Muscle of back (tissue), 11 donors: ENCODE results near the gene COLEC12. TPM values are rescaled to one million over a fixed set of nuclear protein-coding genes. Genes with fewer than 3 reads are reported as not detected.
A peak's percentile ranks its signal among the peaks of the same experiment; 100 is the strongest.

Experiments
- DNase-seq, 3 donors: peaks; one replicate each; pipeline versions ENCODE4 v3.0.0 to v3.0.0-alpha.2; 2013
- polyA plus RNA-seq, 10 donors: library from polyadenylated mRNA; unstranded; fragments of 120-200 nt; gene quantifications; one replicate each; pipeline ENCODE4 v1.2.1, GENCODE V29; 2013; ENCODE audit not compliant: insufficient read length in 10 of 10

COLEC12 gene
- polyA plus RNA-seq, 10 donors: 42.8 to 82.8 (median 56.7) TPM

- peak in 1 of 3 donors; percentile 80 for DNase-seq
These were observed 136.2 kb downstream of the COLEC12 start for GRCh38 chr18:364256-364826.

GRCh38 chr18:363301-364085 is 137.0 kb downstream of the COLEC12 start:
- peak in 2 of 3 donors; percentile 78 to 86 for DNase-seq

DNA sequence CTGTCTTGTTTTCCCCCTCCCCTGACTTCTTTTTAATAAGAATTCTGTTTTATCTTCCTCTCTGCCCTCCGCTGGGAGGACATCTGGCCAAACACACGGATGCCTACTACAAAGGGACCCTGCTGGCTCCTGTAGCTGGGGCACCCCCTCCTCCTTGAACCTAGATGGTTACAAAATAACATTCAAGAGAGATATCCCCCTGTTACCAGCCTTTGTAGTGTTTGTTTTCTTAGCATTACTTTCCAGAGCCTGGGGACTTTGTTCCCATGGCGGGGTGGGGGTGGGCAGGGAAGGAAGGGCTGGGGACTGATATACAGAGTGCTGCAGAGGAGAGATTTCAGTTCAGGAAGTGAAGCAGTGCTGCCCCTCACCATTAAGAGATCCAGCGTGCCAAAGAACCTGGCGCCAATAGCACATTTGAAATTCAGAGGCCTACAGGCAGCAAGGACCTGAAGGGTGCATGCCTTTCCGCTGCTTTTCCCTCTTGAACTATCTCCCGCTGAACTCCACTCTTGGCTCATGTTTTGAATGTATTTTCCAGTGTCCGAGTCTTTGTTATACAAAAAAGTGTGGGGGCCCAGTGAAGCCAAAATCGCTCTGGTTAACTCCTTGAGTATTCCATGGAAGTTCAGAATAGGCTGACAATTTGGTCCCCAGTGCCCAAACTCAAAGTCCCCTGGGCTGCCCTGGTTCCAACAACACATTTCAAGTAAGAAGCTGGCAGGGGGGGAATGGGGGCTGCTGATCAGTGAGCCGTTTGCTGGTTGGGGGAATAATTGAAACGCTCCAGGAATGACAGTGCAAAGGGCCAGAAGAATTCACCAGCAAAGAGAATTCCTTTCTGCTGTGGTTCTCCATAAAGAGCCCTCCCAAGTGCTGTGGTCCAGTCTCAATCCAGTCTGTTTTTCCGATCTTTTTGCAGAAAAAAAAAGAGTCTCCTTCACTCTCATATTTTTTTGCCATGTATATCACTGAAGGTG is 137.9 kb downstream of the COLEC12 start:
- peak; percentile 60 to 90 (median 78) for DNase-seq

GRCh38 chr18:361941-362310 is 138.6 kb downstream of the COLEC12 start:
- peak; percentile 72 to 98 (median 86) for DNase-seq

DNA sequence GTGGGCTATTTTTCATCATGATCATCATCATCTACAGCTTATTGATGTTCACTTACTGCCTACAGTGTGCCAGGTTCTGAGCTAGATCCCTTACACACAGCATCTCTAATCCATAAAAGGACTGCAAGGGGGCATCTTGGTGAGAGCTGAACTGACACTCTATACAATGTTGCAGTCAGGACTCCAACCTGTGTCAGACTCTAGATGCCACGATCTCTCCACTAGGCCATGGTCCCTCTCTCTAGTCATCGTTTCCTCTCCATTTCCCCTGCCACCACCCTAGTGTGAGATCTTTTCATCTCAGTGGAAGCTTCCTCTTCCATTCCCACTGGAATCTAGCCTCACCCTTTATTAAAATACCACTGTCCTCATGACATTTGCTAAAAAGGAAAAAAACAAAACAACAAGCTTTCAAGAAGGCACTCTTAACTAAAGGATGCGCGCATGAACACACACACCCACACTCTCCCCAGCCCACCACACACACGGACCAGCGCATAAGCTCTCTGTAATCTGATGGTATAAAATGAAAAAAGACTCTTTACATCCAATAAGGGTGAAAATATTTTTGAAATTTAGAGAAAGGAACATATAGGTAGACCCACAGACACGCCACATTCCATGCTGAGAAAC is 139.3 kb downstream of the COLEC12 start:
- DNase-seq: no peak

DNA sequence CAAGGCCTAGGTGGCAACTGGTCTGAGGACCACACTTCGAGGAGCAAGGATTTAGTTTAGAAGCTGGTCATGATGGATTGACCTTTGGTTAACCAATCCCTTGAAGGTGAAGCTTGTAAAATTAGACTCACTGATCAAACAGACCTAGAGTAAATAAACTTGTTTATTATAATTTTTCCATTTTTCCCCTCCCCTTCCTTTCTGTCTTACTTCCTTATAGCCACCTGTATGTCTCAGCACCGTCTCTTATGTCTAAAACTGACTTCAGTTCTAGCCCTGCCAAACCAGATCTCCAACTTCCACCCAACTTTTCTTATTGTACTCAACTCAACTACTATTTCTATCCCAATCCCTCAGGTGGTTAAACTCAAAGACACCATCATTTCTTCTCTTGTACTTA is 139.8 kb downstream of the COLEC12 start:
- no peak for DNase-seq

DNA sequence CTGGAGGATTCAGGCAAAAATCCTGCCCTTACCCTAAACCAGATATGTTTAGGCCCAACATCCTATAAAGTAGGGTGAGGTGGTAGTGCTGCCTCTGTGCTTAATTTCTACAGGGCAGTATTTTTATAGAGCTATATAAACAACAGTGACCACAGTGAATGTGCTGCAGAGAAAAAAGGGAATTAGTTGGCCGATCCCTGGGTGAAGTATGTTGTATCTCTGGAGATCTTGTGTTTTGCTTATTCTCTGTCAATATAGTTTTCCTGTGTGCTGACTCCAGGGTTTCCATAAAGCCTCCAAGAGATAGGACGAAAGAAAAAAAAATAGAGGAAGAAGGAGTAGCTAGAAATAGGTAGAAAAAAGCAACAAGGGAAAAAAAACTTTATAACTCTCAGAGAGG is 143.7 kb downstream of the COLEC12 start:
- no peak for DNase-seq

DNA sequence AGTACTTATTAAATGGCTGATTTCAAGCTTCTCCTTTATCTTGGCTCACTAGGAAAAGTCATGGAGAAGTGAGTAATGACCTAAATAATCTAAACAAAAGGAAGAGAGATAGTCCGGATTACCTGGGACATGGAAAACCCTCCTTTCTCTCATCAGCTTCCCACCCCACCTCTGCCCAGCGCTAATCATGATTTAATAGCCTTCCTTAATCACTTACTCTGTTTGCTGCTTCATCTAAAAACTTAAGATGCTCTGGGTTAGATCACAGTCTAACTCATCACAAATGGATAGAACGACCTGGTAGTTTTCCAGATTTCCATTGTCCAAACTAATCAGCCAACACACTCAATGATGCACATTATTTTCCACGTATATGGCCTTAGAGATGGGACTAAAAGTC is 144.8 kb downstream of the COLEC12 start:
- no peak for DNase-seq

- no peak for DNase-seq
These were observed 146.0 kb downstream of the COLEC12 start for GRCh38 chr18:354471-354870.

DNA sequence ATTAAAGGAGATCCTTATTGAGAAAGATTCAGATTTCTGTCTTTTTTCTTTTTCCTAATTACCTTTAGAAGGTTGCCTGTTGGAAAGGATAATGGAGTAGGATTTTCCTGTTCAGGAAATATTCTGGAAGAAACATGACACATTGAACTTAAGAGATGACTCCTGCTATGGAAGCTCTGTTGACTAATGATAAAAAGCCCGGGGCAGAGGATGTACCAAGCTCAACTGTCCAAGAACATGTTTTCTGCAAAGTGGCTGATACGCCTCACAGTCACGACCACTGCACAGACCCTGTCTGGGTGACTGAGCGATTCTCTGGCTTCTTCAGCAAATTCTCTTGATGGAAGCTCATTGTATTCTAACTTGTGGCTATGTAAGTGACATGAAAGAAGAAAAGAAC is 146.5 kb downstream of the COLEC12 start:
- no peak for DNase-seq

GRCh38 chr18:352438-352837 is 148.1 kb downstream of the COLEC12 start:
- no peak for DNase-seq

DNA sequence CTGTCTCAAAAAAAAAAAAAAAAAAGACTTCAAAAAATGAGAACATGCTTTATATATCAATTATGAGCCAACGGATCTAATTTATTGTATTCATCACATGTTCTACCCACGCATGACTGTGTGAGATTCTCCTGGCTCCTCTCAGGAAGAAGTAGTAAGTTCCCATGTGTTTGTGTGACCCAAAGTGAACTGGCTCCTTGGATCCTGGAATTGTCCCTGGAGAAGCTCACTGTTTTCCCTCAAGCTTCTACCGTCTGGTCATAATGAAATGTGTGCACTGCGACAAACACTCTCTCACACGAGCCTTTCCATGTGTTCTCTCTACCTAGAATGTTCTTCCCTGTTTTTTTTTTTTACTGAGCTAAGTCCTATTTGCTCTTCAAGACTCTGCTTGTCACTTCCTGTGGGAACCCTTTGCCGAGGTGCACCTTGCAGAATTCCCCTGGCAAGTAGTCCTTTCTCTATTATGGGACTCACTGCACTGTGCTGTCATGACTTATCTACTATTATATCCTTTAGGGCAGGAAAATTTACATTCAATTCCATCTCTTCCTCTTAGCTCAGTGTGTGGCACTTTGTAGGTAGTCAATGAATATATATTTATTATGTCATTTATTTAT is 149.4 kb downstream of the COLEC12 start:
- DNase-seq: no peak

- DNase-seq: peak in 1 of 3 donors; percentile 79
These were observed 153.9 kb downstream of the COLEC12 start for GRCh38 chr18:346600-346999.

- DNase-seq: no peak
These were observed 159.4 kb downstream of the COLEC12 start for GRCh38 chr18:341102-341501.

DNA sequence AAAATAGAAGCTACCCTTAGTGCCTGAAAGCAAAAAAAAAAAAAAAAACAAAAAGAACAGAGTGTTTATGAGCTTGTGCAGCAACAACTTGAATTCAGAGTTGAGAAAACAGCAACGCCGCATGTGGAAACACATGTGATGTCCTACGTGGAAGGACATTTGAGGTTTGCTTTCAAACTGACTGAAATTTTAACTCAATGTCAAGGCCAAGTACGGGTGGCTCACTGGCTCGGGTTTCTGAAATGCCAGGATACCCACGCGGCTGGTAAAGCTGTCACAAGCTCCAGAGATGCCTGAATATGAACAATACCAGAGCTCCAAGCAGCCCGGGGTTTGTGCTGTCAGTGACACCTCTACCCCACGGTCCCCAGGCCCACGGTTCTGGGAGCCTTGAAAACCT is 160.5 kb downstream of the COLEC12 start:
- DNase-seq: no peak

DNA sequence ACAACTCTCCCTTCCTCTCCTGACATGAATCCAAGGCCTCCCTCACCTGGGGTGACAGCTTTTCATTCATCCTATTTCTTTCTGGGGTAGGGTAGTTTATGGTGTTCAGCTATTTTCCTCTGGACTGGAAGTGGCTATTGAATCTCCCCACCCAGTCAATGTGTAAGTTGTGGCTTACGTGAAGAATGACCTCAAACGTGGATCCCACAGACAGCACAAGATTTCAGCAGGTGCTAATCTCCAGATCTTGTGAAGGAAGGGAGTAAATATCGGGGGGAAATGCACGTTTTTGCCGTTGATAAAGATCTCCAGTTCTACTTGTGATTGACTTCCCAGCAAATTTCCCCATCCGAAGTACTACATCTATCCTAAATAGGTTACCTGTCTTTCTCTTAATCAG is 161.3 kb downstream of the COLEC12 start:
- no peak for DNase-seq

DNA sequence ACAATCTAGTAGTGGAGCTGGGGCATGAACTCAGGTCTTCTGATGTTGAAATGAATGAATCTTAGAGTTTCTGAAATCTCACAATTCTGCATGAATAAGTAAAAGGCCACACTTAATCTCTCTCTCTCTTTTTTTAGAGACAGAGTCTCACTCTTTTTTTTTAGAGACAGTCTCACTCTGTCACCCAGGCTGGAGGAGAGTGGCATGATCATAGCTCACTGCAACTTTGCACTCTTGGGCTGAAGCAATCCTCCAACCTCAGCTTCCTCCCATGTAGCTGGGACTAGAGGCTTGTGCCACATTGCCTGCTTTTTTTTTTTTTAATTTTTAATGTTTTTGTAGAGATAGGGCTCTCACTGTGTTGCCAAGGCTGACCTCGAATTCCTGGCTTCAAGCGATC is 163.8 kb downstream of the COLEC12 start:
- no peak for DNase-seq

DNA sequence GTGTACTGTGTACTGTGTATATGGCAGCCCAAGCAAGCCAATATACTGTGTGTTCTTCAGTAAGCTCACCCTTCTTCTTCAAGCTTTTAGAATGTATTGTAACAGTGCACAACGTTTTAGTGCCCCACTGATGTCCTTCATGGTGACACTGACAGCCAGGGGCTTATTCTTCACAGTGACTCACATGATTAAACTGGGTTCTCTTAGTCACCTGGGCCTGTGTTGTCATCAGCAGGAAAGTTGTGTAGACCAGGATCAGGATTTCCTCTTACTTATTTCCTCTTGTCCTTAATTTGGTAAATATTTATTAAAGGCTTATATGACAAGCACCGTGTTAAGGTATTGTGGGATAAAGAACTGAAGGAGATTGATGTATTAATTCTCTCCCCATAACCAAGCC is 164.8 kb downstream of the COLEC12 start:
- no peak for DNase-seq

DNA sequence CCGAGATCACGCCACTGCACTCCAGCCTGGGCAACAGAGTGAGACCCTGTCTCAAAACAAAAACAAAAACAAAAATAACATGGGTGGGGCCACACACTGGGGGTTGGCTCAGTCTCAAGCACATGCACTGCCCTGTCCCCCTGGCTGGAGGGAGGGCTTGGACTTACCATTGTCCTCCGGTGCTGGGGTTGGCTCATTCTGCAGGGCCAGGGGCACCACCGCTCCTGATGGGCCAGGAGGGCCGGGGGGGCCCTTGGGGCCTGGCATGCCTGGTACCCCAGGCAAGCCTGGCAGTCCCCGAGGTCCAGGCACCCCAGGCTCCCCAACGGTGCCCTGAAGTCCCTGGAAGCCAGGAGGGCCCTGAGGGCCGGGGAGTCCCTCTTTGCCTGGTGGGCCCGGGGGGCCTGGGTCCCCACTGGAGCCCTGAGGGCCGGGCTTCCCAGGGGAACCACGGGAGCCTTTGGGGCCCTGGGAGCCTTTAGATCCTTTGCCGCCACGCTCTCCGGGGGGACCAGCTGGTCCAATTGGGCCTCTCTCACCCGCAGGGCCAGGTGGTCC is 165.8 kb downstream of the COLEC12 start:
- DNase-seq: no peak

DNA sequence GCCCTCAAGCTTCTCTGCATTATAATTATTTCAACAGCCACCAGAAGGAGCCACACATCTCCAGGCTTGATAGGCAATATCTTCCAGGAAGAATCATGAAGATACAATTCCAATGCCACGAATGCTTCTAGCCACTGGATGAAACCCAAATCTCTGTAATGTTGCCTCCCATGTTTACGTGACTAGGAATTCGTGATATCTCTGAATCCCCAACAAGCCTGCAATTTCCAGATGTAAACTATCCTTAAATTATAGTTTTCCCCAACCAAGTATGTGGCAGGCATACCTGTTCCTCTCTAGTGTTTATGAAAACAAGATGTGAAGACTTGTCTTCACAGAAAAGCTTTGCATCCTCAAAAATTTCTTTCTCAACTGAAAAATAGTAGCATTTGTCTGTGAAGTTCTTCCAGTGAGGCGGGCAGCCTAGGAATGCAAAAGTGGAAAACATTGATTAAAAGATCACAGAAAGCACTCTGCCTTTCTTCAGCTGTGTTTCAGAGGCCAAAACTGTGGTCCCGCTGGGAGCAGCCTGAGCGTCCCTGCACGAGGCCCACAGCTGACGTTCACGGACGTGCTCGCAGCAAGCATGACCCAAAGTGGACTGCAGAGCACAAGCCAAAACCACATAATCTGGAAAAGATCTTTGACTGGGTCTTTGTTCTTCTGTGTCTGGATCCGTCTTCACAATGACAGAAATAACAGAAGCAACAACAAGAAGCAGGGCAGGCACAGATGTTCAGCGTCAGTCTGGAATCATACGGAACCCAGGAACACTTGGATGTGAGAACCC is 167.6 kb downstream of the COLEC12 start:
- peak; percentile 43 to 85 (median 67) for DNase-seq
